GM18507 (cell line): Measurements from ENCODE around the gene NIPSNAP3A.
"Not testable (repeated sequence)": the region's sequence is repeated elsewhere in the genome, so short reads cannot be mapped to it uniquely, and the experiment has no call there.

Experiments
- DNase-seq: peaks from one replicate; pipeline ENCODE4 v3.0.0; 2011; ENCODE audit warnings: low read depth; ENCODE audit not compliant: insufficient read length; ENCODE audit errors: extremely low spot score
- FAIRE-seq: peaks from 2 replicates; lab custom pipeline; 2011; peaks lifted over from hg19 to GRCh38; lab: Jason Lieb, UNC

The NIPSNAP3A gene

GRCh38 chr9:104747565-104748358, at the start of gene NIPSNAP3A:
Gene NIPSNAP3A (plus strand): TSS chr9:104747683. CDS start chr9:104747793, 110 bp downstream.
- DNase-seq: peak; percentile 77
- FAIRE-seq: peak; percentile 83

- DNase-seq (no peak), FAIRE-seq (no peak)
Measured at GRCh38 chr9:104700306-104700705, 47.2 kb upstream of the NIPSNAP3A start.

- FAIRE-seq, DNase-seq: not testable (repeated sequence)
Measured at GRCh38 chr9:104708737-104709136, 38.7 kb upstream of the NIPSNAP3A start.

- no peak for FAIRE-seq
- DNase-seq: no peak
Measured at GRCh38 chr9:104711604-104712003, 35.9 kb upstream of the NIPSNAP3A start.

- DNase-seq (no peak), FAIRE-seq (no peak)
Measured at GRCh38 chr9:104725014-104725413, 22.5 kb upstream of the NIPSNAP3A start.

- DNase-seq: no peak
- no peak for FAIRE-seq
Measured at GRCh38 chr9:104738452-104738851, 9.0 kb upstream of the NIPSNAP3A start.

- FAIRE-seq (peak; percentile 49), DNase-seq (no peak)
Measured at GRCh38 chr9:104740621-104741020, 6.9 kb upstream of the NIPSNAP3A start.

- DNase-seq (no peak), FAIRE-seq (peak; percentile 75)
Measured at GRCh38 chr9:104743376-104743985, 4.0 kb upstream of the NIPSNAP3A start.

- DNase-seq (no peak), FAIRE-seq (no peak)
Measured at GRCh38 chr9:104745852-104746251, 1.6 kb upstream of the NIPSNAP3A start.

GRCh38 chr9:104746285-104746684, 1.2 kb upstream of the NIPSNAP3A start:
- no peak for DNase-seq
- no peak for FAIRE-seq

- FAIRE-seq: no peak
Measured at GRCh38 chr9:104746798-104747197, 685 bp upstream of the NIPSNAP3A start.

GRCh38 chr9:104747245-104747564, 278 bp upstream of the NIPSNAP3A start:
- FAIRE-seq: no peak
- no peak for DNase-seq

More at GRCh38 chr9:104746798-104747197, 685 bp upstream of the NIPSNAP3A start:
- DNase-seq: no peak

GRCh38 chr9:104748359-104749031, 1.0 kb downstream of the NIPSNAP3A start:
- DNase-seq (no peak), FAIRE-seq (no peak)

- no peak for FAIRE-seq
- DNase-seq: no peak
Measured at GRCh38 chr9:104750185-104750767, 2.8 kb downstream of the NIPSNAP3A start.

GRCh38 chr9:104758974-104759373, 11.5 kb downstream of the NIPSNAP3A start:
- no peak for DNase-seq

GRCh38 chr9:104765138-104765537, 17.7 kb downstream of the NIPSNAP3A start:
- FAIRE-seq (peak; percentile 68), DNase-seq (no peak)

More at GRCh38 chr9:104758974-104759373, 11.5 kb downstream of the NIPSNAP3A start:
- peak; percentile 76 for FAIRE-seq

- DNase-seq (no peak), FAIRE-seq (no peak)
Measured at GRCh38 chr9:104766025-104766424, 18.5 kb downstream of the NIPSNAP3A start.

- FAIRE-seq (no peak), DNase-seq (no peak)
Measured at GRCh38 chr9:104767507-104767906, 20.0 kb downstream of the NIPSNAP3A start.

GRCh38 chr9:104769029-104769428, 21.5 kb downstream of the NIPSNAP3A start:
- not testable (repeated sequence) for FAIRE-seq, DNase-seq

GRCh38 chr9:104769655-104770054, 22.2 kb downstream of the NIPSNAP3A start:
- FAIRE-seq (no peak), DNase-seq (no peak)
